ENCODE results near the gene IL31.

IL31 gene

DNA sequence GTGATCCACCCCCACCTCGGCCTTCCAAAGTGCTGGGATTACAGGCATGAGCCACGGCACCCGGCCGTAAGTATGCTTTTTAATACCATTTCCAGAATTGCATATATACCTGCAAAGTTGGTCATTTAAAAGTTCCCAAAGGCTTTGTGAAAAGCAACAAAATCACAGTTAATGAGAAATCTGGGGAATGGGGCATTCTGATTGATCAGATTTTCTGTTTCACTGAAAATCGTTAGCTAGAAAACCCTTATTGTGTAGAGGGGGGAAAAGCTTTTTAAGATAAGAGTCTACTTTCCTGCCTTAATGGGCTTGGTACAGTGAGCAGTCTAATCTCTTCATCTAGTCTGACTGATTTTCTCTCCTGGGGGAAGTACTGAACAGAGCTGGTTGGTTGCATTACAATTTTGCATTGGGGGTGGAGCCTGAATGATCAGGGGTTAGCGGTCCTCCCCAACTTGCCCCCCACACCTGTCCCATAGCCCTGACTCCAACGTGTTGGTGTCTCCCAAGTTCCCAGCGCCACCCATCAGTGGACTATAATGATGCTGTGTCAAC, 23.8 kb downstream of the IL31 start:
- DNase-seq = no peak

DNA sequence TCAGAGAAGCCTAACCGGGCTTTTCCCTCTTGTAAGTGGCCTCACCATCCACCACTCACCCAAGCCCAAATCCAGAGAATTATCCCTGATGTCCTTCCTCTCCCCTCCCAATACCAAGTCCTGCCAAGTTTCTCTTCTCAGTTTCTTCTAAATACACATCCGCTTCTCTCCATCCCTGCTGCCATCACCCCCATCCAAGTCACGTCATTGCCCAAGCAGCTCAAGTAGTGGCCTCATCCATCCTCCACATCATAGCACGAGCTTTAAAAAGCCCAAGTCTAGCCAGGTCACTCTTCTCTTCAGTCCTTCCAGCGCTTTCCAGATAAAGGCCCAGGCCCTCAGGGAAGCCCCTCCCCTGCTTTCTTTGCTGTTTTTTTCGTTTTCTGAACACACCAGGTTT, 25.4 kb downstream of the IL31 start:
- DNase-seq = no peak

DNA sequence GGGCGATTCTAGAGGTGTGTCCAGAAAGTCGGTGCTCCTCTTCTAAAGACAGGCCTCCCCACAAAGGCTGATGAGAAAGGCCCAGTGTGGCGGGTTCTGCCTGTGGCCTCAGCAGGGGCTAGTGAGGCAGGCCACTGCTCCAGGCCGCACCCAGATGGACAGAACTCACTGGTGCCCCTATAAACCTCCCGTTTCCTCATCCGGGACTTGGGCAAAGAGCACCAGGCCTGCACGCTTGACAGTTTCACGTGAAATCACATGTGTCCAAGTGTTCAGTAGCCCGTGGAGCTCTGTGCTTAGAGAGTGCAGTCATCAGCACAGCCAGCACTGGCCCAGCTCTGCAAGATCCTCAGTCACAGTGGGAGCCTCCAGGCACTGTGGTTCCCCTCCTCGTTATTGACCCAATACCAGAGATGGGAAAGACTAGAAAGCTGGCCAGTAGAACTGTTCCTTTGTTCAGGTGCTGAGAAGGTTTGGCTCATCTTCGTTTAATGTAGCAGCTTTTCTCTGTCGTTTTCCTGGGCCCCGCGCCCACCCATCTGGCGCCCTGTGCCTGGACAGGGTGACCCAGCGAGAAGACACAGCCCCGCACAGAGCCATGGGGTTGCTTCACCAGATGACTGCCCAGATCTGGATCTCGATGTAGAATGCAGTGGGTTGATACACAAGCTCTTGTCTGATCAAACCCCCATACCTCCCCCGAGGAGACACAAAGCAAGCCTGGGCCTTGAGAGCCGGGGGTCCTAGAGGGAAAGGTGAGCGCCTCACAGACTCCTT, 26.3 kb downstream of the IL31 start:
- DNase-seq = no peak

DNA sequence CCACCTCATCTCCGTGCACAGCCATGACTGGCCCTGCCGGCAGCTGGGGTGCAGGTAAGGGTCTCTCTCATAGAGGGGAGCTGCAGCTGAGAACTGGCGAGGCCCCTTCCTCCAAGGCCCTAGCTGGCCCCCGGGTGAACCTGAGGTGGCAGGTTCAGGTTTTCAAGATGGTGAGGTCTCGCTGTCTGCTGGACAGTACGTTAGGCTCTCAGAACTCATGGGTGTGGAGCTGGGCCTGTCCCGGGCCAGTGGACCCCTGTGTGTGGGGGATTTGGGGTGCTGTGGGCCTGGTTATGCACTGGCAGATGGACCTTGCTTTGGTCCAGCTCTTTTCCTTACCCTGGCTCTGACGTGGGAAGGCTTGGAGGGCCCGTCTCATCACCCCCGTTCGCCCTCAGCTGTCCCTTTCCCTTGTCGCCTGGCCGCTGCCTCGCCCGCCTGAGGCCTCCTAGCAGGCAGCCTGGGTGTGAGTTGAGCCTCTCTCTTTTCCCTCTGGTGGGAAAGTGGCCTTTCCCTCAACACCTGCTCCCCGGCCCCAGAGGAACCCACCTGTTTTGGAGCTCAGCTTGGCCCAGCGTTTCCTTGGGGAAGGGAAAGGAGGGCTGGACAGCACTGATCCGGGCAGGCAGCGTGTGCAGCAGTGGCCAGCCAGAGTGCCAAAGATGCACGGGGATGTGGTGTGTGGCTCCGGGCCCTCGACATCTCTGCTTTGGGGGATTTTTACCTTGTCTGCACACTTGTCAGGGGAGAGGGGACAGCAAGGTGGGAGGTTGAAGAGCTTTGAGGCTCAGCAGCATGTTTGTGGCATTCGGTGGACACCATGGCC, 28.3 kb downstream of the IL31 start:
- no peak for DNase-seq

DNA sequence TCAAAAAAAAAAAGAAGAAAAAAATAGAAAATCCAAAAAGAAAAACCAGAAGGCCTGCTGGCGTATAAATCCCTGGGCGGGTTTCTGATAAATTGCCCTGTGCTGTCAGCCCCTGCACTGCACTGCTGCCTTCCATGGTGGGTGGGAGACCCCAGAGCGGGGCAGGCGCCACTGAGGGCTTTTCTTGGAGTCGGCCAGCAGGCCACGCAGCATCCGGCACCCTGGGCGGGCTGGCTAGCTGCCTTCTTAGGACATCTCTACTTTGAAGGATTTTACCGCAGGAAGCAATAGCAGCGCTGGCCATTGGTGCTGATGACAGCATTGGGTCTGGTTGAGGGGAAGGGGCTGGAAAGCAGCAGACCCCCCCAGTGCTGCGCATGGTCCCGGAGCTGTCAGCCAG, 29.1 kb downstream of the IL31 start:
- no peak for DNase-seq

DNA sequence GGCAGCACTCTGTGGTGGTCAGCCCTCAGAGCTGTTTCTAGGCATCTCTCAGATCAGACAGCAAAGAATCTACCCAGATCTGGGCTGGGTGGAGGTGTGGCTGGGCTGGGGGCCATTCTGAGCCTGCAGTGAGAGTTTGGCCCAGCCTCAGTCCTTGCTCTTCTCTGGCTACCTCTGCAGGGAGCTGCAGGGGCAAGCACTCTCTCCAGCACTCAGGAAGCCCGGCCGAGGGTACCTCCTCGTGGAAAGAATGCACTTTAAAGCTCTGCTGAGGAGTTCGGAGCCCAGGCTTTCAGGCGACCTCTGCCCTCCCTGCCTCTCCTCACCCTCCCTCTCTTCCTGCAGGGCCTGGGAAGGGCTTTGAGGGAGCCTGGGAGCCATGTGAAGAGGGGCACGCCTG, 31.2 kb downstream of the IL31 start:
- DNase-seq = no peak

DNA sequence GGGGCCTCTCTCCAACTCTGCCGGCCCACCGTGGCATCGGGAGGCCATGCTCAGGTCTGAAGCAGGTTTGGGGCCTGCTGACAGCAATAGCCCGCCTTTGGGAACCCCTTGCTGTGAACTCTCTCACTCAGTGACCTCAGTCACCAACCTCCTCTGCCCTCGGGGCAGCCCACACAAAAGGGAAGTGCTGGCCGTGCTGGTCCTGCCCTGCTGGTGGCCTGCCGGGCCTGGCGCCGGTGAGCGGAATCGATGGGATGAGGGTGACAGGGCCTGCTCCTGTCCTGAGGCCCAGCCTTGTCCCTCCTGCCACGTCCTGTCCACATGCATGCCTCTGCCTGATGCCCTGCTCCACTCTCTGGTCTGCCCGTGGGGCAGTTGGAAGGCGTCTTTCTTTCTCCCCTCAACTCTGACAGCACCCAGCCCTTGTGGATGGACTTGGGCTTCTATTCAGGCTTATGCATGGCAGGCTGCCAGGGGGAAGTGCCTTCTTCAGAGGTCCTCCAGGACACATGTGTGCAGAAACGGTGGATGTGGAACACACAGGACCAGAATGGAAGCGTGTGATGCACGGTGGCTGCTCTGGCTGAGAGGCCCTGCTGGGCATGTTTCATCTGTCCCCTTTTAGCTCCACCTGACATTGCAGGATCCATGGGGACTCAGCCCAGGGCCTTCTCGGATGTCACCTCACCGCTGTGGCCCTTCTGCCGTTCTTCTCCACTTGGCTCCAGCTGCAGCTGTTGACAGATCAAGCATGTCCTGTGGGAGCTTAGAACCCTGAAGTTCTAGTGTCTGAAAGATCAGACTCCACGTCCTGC, 31.9 kb downstream of the IL31 start:
- DNase-seq = no peak

DNA sequence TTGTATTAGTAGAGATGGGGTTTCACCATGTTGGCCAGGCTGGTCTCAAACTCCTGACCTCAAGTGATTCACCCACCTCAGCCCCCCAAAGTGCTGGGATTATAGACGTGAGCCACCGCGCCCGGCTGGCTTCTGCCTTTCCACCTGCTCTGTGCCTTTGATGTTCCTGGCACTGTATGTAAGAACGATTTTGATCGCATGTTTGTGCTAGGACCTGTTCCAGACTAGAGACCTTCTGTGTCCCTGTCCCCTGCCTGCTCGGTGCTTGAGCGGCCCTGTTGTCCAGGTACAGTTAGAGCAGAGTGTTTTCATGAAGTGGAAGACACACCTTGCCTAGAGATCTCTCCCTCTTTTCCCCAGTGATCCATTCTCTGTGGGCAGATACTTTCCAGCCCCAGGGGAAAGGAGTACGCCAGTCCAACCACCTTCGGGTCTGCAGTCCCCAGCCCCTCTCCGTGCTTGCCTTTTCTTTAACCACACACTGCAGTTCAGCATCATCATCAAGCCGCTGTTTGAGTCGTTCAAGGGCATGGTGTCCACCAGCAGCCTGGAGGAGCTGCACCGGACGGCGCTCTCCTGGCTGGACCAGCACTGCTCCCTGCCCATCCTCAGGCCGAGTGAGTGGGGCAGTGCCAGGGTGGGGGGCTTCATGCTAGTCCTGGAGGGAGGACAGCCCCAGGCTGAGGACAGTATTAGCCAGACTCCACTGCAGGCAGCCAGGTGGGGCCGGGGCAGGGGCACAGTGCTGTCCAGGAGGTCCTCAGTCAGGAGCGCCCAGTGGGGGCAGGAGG, 33.4 kb downstream of the IL31 start:
- no peak for DNase-seq

DNA sequence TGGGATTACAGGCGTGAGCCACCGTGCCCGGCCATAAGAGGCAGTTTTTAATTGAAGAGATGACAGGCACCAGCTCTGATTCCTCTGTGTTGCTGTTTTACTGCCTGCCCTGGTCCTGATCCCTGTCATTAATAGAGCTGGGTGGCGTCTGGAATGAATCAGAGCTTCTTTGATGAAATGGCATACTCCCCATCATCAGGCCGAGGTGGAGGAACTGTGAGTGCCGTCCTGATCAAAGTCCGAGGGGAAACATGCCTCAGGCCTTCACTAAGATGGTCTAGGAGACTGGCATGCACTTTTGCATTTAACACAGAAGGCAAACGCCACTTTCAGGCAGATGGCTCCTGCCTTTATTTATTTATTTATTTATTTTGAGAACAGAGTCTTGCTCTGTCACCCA, 34.1 kb downstream of the IL31 start:
- DNase-seq = no peak

DNA sequence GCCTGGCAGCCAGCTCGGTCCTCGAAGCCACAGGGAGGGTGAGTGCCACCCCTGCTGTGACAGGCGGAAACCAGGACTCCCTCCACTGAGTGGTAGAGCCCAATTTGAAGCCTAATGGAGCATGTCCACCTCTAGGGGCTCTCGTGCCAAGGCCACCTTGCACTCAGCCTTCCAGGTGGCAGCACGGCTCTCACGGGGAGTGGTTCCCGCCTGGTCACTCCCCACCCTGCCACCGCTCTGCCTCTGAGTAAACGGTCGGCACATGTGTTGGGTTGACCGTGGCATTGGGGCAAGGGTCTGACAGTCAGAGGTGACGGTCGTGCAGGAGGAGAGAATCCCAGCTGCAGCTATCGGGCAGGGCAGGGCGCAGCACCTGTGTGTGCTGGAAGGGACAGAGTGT, 34.8 kb downstream of the IL31 start:
- DNase-seq = no peak

DNA sequence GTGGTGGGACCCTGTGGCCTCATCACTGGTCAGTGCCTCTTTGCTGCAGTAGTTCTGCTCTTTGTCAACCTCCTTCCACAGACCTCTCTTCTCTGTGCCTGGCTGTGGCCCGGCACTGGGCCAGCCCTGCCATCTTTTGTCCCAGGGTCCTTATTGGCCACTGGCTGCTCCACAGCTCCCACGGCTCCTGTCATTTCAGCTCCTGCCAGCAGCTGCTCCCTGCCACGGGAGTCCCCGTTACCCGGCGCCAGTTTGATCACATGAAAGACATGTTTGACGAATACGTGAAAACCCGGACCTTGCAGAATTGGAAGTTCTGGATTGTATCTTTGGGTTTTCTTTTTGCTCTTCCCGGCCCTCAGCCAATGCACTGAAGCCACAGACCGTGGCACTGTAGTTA, 35.4 kb downstream of the IL31 start:
- no peak for DNase-seq

DNA sequence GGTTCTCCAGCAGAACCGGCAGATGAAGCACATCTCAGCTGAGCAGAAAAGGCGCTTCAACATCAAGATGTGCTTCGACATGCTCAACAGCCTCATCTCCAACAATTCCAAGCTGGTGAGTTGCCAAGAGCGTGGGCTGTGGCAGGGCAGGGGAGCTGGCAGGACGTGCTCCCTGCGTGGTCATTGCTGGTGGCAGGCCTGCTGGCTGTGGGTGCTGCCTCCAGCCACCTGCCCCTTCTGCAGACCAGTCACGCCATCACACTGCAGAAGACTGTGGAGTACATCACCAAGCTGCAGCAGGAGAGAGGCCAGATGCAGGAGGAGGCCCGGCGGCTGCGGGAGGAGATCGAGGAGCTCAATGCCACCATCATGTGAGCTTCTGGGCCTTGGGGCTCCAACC, 35.8 kb downstream of the IL31 start:
- no peak for DNase-seq

DNA sequence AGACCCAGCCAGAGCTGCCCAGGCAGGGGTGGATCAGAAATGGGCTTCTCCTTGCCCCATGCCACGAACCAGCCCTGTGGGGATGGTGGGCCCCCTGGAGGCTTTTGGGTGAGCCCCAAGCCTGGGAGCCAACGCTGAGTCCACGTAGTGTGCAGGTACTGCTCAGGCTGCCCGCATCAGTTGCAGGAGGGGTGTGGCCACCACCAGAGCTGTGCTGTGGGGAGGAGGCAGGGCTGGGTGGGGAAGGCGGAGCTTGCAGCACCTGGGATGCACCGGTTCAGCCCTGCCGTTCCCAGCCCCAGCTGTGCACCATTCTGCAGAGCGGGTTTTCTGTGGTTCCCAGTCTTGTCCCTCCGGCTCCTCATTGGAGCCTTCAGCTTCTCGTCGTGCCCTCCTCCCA, 36.3 kb downstream of the IL31 start:
- no peak for DNase-seq

DNA sequence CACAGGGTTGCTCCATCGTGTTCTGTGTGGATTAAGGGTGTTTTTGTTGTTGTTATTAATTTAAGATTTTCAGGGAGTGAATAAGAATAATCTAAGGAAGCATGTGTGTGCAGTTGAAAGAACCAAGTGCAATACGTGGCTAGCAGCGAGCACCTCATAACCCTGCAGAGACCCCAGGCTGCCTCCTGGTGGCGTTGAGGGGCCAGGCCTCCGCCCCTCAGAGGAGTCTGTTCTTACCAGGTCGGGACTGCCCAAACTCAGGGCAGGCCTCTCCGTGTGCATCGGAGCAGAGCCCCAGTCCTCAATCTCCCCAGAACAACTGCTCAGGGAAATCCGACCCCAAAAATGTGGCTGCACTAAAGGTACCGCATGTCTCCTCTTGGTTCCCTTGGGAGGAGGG, 36.8 kb downstream of the IL31 start:
- no peak for DNase-seq

DNA sequence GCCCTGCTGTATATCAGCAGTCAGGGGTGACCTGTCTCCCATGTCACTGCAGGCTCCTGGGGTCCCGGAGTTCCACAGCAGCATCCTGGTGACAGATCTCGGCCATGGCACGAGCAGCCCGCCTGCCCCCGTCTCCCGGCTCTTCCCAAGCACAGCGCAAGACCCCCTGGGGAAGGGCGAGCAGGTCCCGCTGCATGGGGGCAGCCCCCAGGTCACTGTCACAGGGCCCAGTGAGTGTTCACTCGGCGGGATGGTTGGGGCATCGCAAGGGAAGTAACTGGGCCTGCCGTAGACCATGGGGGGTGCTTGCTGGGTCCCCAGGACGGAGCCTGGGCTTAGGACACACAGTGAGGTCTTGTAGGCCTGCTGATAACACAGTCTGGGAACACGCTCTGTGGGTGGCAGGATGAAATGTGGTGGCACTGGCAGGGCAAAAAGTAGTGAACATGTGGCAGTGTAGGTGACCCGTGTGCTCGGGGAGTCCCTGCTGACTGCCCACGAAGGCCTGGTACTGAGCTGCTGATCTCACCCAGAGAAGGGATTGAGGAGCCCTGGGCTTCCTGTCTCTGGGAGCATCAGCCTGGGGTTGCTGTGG, 38.5 kb downstream of the IL31 start:
- no peak for DNase-seq

DNA sequence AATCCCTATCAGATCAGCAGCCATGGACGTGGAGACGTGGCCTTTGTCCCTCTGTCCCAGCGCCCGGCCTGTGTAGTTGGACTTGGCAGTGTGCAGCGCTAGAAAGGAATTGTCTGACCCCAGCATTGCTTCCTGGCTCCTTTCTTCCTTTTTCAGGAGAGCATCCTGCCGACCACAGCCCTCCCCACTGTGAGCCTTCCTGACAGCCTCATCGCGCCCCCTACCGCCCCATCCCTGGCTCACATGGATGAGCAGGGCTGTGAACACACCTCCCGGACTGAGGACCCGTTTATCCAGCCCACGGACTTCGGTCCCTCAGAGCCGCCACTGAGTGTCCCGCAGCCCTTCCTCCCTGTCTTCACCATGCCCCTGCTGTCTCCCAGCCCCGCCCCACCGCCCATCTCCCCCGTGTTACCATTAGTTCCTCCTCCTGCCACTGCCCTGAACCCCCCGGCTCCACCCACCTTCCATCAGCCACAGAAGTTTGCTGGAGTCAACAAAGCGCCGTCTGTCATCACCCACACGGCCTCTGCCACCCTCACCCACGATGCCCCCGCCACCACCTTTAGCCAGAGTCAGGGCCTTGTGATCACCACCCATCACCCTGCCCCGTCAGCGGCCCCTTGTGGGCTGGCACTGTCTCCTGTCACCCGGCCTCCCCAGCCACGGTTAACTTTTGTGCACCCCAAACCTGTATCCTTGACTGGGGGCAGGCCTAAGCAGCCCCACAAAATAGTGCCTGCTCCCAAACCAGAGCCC, 40.6 kb downstream of the IL31 start:
- DNase-seq = no peak

DNA sequence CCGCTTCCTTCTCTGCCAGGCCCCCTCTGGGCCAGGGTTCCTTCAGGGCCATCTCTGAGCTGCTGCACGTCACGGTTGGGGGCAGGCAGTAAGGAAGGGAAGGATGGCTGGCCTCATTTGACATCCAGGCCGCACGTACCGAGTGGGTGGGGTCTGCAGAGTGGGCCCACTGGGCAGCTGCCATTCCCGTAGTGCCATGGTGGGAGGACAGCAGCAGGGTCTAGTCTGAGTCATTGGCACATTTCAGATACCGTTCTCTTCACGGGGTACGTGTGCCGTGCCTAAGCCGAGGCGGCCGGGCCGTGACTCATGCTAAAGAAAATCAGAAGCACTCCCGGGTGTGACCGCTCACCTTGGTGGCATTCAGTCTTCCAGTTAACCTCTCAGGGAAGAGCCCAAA, 43.9 kb downstream of the IL31 start:
- no peak for DNase-seq

DNA sequence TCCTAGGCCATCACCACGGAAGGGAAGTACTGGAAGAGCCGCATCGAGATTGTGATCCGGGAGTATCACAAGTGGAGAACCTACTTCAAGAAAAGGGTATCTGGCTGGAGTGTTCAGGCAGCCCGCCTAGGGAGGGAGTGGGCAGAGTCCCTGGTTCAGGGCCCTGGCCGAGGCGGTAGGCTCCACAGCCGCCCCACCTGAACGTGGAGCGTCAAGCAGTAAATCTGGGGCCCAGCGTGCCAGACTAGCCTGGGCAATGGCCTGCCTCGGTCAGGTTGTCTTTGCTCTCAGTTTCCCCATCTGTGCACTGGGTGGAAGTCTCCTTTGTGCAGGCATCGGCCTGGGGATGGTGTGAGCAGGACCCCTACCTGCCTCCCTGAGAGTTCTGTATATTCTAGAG, 44.9 kb downstream of the IL31 start:
- no peak for DNase-seq

DNA sequence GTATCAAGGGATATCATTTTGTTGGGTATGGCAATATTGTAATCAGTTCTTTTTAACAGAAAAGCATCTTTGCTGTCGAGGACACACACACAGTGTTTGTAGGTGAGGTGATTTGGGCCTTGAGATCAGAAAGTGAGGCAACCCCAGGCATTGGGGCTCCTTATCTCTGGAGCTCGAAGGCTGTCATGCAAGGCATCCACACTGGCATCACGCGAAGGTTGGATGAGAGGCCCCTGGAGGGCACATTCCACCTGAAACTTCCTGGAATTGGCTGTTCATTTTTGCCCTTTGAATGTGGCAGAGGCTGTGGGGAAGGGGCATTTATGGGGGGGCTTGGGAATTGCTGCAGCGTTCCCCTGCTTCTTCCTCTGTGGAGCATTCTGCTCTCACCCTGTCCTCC, 45.5 kb downstream of the IL31 start:
- DNase-seq = no peak

DNA sequence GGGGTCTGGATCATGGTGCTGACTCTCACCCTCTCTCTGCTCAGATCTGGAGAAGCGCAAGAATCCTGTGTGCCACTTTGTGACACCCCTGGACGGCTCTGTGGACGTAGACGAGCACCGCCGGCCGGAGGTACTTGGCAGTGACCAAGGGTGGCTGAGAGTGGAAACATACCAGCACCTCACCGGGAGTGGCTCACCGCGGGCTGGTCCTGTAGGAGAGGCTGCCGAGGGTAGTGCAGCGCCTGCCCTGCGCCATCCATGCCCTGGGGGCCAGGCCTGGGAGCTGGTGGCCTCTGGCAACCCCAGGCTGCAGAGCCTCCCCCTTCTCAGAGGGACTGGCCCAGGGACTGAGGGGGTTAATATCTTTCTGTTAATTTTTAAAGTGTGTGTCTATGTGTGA, 46.2 kb downstream of the IL31 start:
- no peak for DNase-seq

All from cerebellar nuclear complex (tissue), 1 donor.